HepG2 (cell line): ENCODE data around the gene AP1G1. TPM values are rescaled to one million over a fixed set of nuclear protein-coding genes. Genes with fewer than 3 reads are reported as not detected.

Experiments used
- CERS6 ChIP-seq: sonication (generic); formaldehyde crosslinking; IDR thresholded peaks from 2 replicates; pipeline ENCODE4 v1.5.0; 2020; ENCODE audit warnings: missing genetic modification reagents
- ELF1 ChIP-seq: sonication (generic); formaldehyde crosslinking; IDR thresholded peaks from 2 replicates; pipeline ENCODE4 v1.4.0; 2020; ENCODE audit warnings: missing genetic modification reagents
- MAZ ChIP-seq, 2 experiments: sonication (generic) in 1 of 2; formaldehyde crosslinking in 1 of 2; IDR thresholded peaks; 2 replicates each; pipeline versions ENCODE4 v1.5.0 to v1.6.1; 2012 to 2020; ENCODE audit warnings: low read depth in 2 of 2, mild to moderate bottlenecking in 2 of 2, borderline replicate concordance in 1 of 2, improper control_type of control experiment in 1 of 2, low read length in 1 of 2, missing genetic modification reagents in 1 of 2, moderate library complexity in 1 of 2
- MLXIP ChIP-seq: sonication (generic); formaldehyde crosslinking; IDR thresholded peaks from 2 replicates; pipeline ENCODE4 v1.9.0; 2021; ENCODE audit warnings: missing genetic modification reagents, borderline replicate concordance
- MTF1 ChIP-seq: sonication (generic); formaldehyde crosslinking; IDR thresholded peaks from 2 replicates; pipeline ENCODE4 v1.5.0; 2020; ENCODE audit warnings: missing genetic modification reagents
- NFIB ChIP-seq: sonication (generic); formaldehyde crosslinking; IDR thresholded peaks from 2 replicates; pipeline ENCODE4 v1.9.0; 2021; ENCODE audit warnings: missing genetic modification reagents, mild to moderate bottlenecking, borderline replicate concordance
- PBX2 ChIP-seq: IDR thresholded peaks from 2 replicates; pipeline ENCODE4 v1.6.1; 2016; ENCODE audit warnings: control low read depth
- PRPF4 ChIP-seq: fragments of 200-400 bp; formaldehyde crosslinking; IDR thresholded peaks from 2 replicates; pipeline ENCODE4 v1.6.1; 2016; ENCODE audit warnings: low read length, low read depth; ENCODE audit not compliant: poor library complexity, severe bottlenecking
- TSC22D2 ChIP-seq: sonication (generic); formaldehyde crosslinking; IDR thresholded peaks from 2 replicates; pipeline ENCODE4 v1.5.1; 2020; ENCODE audit warnings: missing genetic modification reagents, mild to moderate bottlenecking, borderline replicate concordance
- ZBTB10 ChIP-seq: sonication (generic); formaldehyde crosslinking; IDR thresholded peaks from 2 replicates; pipeline ENCODE4 v1.4.0; 2020; ENCODE audit warnings: missing genetic modification reagents, borderline replicate concordance
- ZNF225 ChIP-seq: sonication (generic); formaldehyde crosslinking; IDR thresholded peaks from 2 replicates; pipeline ENCODE4 v1.4.0; 2020; ENCODE audit warnings: mild to moderate bottlenecking, missing genetic modification reagents
- ZNF280D ChIP-seq: sonication (generic); formaldehyde crosslinking; IDR thresholded peaks from 2 replicates; pipeline ENCODE4 v1.5.1; 2020; ENCODE audit warnings: mild to moderate bottlenecking, missing genetic modification reagents
- ZNF382 ChIP-seq: sonication (generic); formaldehyde crosslinking; IDR thresholded peaks from 2 replicates; pipeline ENCODE4 v1.5.0; 2020; ENCODE audit warnings: missing genetic modification reagents, mild to moderate bottlenecking, borderline replicate concordance
- ZNF460 ChIP-seq: sonication (generic); formaldehyde crosslinking; IDR thresholded peaks from 2 replicates; pipeline ENCODE4 v1.5.1; 2020; ENCODE audit warnings: missing genetic modification reagents, mild to moderate bottlenecking, borderline replicate concordance
- ZNF737 ChIP-seq: sonication (generic); formaldehyde crosslinking; IDR thresholded peaks from 2 replicates; pipeline ENCODE4 v1.5.0; 2020; ENCODE audit warnings: missing genetic modification reagents, mild to moderate bottlenecking, borderline replicate concordance
- ZSCAN22 ChIP-seq: sonication (generic); formaldehyde crosslinking; IDR thresholded peaks from 2 replicates; pipeline ENCODE4 v1.4.0; 2020; ENCODE audit warnings: mild to moderate bottlenecking, missing genetic modification reagents
- polyA plus RNA-seq, 8 experiments: library from polyadenylated mRNA; depleted of rRNA in 3 of 8; stranded (reverse) in 7 of 8; unstranded in 1 of 8; fragments of >200 nt; fragmentation: Illumina TruSeq in 4 of 8; extraction: Trizol in 4 of 8; gene quantifications; 2 replicates each; pipeline versions ENCODE4 v1.2.1 to v1.2.3, GENCODE V29; 2011 to 2016; ENCODE audit warnings: low read depth in 4 of 8, missing spikeins in 1 of 8, mixed read lengths in 1 of 8; ENCODE audit not compliant: insufficient read depth in 1 of 8
- total RNA-seq, 5 experiments: library from RNA; depleted of rRNA; stranded (reverse); fragments of >200 nt; fragmentation: Illumina TruSeq; extraction: Trizol; gene quantifications; 2 replicates each; pipeline ENCODE4 v1.2.3, GENCODE V29; 2016; ENCODE audit warnings: low read depth in 1 of 5

AP1G1 gene
- total and polyA plus RNA-seq, 2 of the 13 experiments (the other 11 are each of a cell fraction or from before 2014, with no cell fraction given) = 62.2 to 66.2 TPM

GRCh38 chr16:71723537-71724319, 84.9 kb downstream of the AP1G1 start (continued):
- no peak for TF ChIP-seq CERS6 (CRISPR knock-in tag)
- TF ChIP-seq PBX2 (CRISPR knock-in tag) = no peak
- TF ChIP-seq ZNF280D (CRISPR knock-in tag) = no peak
- TF ChIP-seq ZSCAN22 = no peak
- no peak for TF ChIP-seq ZNF382
- TF ChIP-seq PRPF4 = no peak
- TF ChIP-seq ZNF460 (CRISPR knock-in tag) = no peak
- peak; percentile 73; the same call in 1 of the 2 replicates for TF ChIP-seq ZNF225 (CRISPR knock-in tag)
- no peak for TF ChIP-seq MLXIP
- TF ChIP-seq ZNF737 (CRISPR knock-in tag) = no peak
- TF ChIP-seq MAZ (IDR thresholded peaks at IDR 0.05; ENCODE audit: borderline replicate concordance, low read depth, low read length) = peak; percentile 40
- TF ChIP-seq MAZ (CRISPR knock-in tag; IDR thresholded peaks at IDR 0.05; ENCODE audit: low read depth) = no peak; the same call in none of the 2 replicates
- no peak for TF ChIP-seq MTF1 (CRISPR knock-in tag)
- TF ChIP-seq ELF1 (CRISPR knock-in tag) = no peak
- no peak for TF ChIP-seq TSC22D2 (CRISPR knock-in tag)
- TF ChIP-seq NFIB (CRISPR knock-in tag) = no peak
- no peak for TF ChIP-seq ZBTB10
